ENCODE data around the gene NSD1.

The NSD1 gene

DNA sequence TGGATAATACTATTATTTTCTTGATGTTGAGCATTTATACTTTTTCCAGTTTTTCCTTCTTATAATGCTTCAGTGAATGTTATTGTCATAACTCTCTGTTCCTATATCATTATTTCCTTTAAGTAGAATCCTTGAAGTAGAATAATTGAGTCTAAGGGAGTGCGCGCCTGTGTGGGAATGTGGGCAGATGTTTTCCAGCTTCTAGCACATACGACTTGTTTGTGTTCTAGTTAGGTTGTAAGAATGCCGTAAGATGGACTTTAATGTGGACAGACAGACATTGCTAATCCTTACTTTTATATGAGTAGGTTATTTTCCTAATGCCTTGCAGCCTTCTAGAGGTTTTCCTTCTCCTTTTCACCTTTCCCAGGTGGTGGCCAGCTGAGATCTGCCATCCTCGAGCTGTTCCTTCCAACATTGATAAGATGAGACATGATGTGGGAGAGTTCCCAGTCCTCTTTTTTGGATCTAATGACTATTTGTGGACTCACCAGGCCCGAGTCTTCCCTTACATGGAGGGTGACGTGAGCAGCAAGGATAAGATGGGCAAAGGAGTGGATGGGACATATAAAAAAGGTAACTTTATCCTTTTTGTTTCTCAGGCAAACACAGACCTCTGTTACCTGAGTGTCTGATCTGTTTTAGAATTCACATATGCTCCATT, 135.8 kb downstream of the NSD1 start:
- DNase-seq: no peak
- Histone ChIP-seq H3K36me3 (peaks cover 7% of the 10 kb centered on the region), H3K9me3 (ENCODE audit: severe bottlenecking) (no peaks in the 10 kb centered on the region), H3K27ac (no peak overlapping the region), H3K4me3 (ENCODE audit: low read depth, low read length) (no peak overlapping the region), H3K27me3 (ENCODE audit: insufficient read depth, low read depth, severe bottlenecking) (no peaks in the 10 kb centered on the region)
- TF ChIP-seq, protein P1, sequence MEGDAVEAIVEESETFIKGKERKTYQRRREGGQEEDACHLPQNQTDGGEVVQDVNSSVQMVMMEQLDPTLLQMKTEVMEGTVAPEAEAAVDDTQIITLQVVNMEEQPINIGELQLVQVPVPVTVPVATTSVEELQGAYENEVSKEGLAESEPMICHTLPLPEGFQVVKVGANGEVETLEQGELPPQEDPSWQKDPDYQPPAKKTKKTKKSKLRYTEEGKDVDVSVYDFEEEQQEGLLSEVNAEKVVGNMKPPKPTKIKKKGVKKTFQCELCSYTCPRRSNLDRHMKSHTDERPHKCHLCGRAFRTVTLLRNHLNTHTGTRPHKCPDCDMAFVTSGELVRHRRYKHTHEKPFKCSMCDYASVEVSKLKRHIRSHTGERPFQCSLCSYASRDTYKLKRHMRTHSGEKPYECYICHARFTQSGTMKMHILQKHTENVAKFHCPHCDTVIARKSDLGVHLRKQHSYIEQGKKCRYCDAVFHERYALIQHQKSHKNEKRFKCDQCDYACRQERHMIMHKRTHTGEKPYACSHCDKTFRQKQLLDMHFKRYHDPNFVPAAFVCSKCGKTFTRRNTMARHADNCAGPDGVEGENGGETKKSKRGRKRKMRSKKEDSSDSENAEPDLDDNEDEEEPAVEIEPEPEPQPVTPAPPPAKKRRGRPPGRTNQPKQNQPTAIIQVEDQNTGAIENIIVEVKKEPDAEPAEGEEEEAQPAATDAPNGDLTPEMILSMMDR (IDR thresholded peaks at IDR 0.05; ENCODE audit: low read depth, low read length): no peak

DNA sequence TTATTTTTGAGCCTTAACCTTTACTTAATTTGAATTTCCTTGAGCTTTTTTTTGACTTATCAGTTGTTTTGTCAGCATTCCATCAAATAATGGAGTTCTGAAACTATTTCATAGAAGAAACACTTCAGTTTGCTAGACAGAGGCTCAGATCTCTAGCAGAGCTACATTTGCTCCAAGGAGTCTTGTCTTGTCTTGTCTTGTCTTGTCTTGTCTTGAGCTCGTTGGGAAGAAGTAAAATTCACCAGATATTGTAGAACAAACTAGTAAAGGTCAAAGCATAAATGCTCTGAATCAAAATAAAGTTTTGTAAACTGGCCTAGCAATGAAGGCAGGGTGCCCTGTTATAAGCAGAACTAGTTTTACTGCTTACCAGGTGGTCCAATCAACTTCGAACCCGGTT, 136.4 kb downstream of the NSD1 start:
- Histone ChIP-seq H3K9me3 (ENCODE audit: severe bottlenecking) (no peaks in the 10 kb centered on the region), H3K27me3 (ENCODE audit: insufficient read depth, low read depth, severe bottlenecking) (no peaks in the 10 kb centered on the region), H3K27ac (no peak overlapping the region), H3K4me3 (ENCODE audit: low read depth, low read length) (no peak overlapping the region), H3K36me3 (peaks cover 7% of the 10 kb centered on the region)
- DNase-seq: no peak
- TF ChIP-seq, protein P1 (IDR thresholded peaks at IDR 0.05; ENCODE audit: low read depth, low read length): no peak

DNA sequence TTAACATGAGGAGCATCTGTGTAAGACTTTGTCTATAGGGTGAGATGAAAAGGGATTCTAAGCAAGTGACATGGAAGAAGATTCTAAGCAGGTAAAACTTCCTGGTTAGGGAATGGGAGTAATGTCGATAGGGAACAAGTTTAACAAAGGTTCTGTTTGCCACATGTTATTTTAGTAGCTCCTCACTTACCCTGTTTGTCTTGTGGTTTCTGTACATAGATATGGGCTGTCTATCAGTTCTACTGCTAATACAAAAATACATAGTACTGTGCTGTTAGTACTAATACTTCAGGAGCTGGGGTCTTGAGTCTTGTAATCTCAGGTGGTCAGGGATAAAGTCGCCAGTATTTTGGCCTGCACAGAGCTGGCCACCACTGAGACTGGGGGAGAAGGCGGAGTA, 137.1 kb downstream of the NSD1 start:
- Histone ChIP-seq H3K27ac (no peak overlapping the region), H3K27me3 (ENCODE audit: insufficient read depth, low read depth, severe bottlenecking) (no peaks in the 10 kb centered on the region), H3K36me3 (peaks cover 7% of the 10 kb centered on the region), H3K4me3 (ENCODE audit: low read depth, low read length) (no peak overlapping the region), H3K9me3 (ENCODE audit: severe bottlenecking) (no peaks in the 10 kb centered on the region)
- TF ChIP-seq, protein P1 (IDR thresholded peaks at IDR 0.05; ENCODE audit: low read depth, low read length): no peak
- DNase-seq: no peak

DNA sequence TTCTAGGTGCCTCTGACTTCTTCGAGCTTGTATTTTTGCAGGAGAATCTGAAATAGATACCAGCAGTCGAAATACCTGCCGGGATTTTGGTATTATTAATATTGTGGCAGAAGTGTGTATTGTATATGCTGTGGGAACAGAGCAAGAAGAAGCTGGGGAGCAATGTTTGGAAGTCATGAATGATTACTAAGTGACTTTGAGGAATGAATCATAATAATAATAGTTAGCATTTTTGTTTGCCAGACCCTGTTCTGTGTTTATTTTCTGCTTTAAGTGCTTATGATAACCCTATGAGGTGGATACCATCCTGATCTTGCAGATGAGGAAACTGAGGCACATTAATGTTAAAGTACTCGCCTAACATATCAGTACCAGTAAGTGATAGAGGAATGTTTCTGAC, 137.5 kb downstream of the NSD1 start:
- H3K27me3 ChIP-seq (ENCODE audit: insufficient read depth, low read depth, severe bottlenecking): no peaks in the 10 kb centered on the region

DNA sequence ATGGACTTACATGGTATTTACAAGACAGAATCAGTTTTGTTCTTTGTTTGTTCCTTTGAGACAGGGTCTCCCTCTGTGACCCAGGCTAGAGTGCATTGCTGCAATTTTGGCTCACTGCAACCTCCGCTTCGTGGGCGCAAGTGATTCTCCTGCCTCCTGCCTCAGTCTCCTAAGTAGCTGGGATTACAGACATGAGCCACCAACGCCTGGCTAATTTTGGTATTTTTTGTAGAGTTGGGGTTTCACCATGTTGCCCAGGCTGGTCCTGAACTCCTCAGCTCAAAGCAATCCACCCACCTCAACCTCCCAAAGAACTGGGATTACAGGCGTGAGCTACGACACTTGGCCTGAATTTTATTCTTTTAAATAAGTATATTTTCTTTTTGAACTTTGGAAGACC, 142.3 kb downstream of the NSD1 start:
- no peak overlapping the region for H3K4me3 ChIP-seq (ENCODE audit: low read depth, low read length)
- no peaks in the 10 kb centered on the region for H3K9me3 ChIP-seq (ENCODE audit: severe bottlenecking)
- H3K36me3 ChIP-seq: peaks cover 4% of the 10 kb centered on the region
- DNase-seq: no peak
- no peaks in the 10 kb centered on the region for H3K27me3 ChIP-seq (ENCODE audit: insufficient read depth, low read depth, severe bottlenecking)
- TF ChIP-seq, protein P1 (IDR thresholded peaks at IDR 0.05; ENCODE audit: low read depth, low read length): no peak
- H3K27ac ChIP-seq: no peak overlapping the region

More for the DNA sequence above, 137.5 kb downstream of the NSD1 start:
- peaks cover 7% of the 10 kb centered on the region for H3K36me3 ChIP-seq
- H3K4me3 ChIP-seq (ENCODE audit: low read depth, low read length): no peak overlapping the region
- TF ChIP-seq, protein P1 (IDR thresholded peaks at IDR 0.05; ENCODE audit: low read depth, low read length): no peak
- H3K27ac ChIP-seq: no peak overlapping the region
- H3K9me3 ChIP-seq (ENCODE audit: severe bottlenecking): no peaks in the 10 kb centered on the region
- no peak for DNase-seq

DNA sequence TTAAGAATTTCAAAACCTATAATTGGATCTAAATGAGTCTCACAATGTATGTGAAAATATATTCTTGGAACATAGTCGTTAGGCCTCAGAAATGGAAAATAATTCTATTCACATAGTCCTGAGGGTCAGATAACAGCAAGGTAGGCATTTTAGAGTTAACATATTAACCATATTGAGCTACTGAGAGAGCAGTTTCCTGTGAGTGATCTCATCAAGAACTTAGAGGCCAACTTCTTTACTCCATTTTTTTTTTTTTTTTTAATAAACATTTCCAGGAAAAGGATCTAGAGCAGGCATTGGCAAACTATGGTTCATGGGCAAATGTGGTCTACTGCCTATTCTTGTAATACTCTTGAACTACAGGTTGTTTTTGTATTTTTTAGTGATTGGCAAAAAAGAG, 143.3 kb downstream of the NSD1 start:
- H3K27ac ChIP-seq: no peak overlapping the region
- no peaks in the 10 kb centered on the region for H3K27me3 ChIP-seq (ENCODE audit: insufficient read depth, low read depth, severe bottlenecking)
- TF ChIP-seq, protein P1 (IDR thresholded peaks at IDR 0.05; ENCODE audit: low read depth, low read length): no peak
- H3K36me3 ChIP-seq: peaks cover 5% of the 10 kb centered on the region
- no peak overlapping the region for H3K4me3 ChIP-seq (ENCODE audit: low read depth, low read length)
- H3K9me3 ChIP-seq (ENCODE audit: severe bottlenecking): no peaks in the 10 kb centered on the region
- DNase-seq: no peak

All from WERI-Rb-1 (cell line).